Measurements from ENCODE around the gene HES5.
"Not testable (repeated sequence)": the region's sequence is repeated elsewhere in the genome, so short reads cannot be mapped to it uniquely, and the experiment has no call there.

HES5 gene

GRCh38 chr1:2529784-2530512 is at the start of gene HES5:
HES5 (minus strand) TSS chr1:2530263; CDS start chr1:2530164, 99 bp downstream.
- DNase-seq, result peak; percentile 32

GRCh38 chr1:2578758-2579118 is 48.7 kb upstream of the HES5 start:
- DNase-seq, result no peak

DNA sequence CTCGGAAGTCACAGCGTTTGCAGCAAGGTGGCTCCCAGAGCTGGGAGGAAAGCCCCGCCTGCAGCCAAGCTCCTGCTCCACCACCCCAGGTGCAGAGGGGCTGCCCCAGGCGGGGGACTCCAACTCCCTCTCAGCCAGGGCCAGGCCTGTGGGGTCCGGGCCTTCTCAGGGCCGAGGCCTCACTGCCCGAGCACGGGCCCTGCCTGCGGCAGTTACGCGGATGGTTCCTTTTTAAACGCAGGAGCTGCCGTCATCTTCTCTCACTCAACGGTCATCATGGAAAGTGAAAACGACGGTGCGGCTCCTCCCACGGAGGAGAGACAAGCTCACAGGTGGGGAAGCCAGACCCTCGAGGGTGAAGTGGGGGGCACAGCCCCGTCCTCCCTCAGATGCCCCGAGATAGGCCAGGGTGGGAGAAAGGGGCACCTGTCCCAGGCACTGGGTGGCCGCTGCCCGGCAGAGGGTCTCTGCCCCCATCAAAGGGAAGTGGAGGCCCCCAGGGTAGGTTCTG is 47.6 kb upstream of the HES5 start:
- not testable (repeated sequence) for DNase-seq

DNA sequence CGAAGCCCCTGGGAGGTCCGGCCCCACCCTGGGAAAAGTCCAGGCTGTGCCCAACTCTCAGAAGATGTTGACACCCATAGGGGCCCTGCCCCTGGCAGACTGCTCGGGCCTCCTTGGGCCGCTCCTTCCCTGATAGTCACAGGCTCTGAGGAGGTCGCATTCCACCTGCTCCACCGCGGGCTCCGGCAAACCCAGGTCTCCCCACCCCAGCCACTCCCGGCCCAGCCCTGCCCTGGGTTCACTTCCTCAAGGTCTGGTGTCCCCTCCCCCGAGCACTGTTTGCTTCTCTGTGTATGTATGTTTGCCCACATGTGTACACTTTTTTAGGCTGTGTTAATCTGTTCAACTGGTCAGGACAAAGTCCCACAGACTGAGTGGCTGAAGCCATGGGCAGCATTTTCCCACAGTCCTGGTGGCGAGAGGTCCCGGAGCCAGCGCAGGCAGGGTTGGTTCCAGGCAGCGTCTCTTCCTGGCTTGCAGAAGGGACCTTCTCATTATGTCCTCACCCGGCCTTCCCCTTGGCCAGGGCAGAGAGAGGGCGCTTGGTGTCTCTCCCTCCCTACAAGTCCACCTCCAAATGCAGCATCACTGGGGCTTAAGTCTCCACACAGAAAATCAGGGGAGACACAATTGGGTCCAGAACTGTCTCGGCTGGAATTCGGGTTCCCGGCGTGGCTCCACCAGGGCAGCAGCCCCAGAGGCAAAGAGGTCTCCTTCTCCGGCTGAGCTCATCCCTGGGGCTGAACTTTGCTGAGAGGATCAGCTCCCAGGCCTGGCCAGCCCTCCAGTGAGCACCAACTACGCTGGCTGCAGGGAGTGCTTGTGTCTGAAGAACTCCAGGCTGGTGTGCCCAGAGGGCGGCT is 46.0 kb upstream of the HES5 start:
- DNase-seq, result no peak

GRCh38 chr1:2574350-2574749 is 44.3 kb upstream of the HES5 start:
- DNase-seq, result no peak

DNA sequence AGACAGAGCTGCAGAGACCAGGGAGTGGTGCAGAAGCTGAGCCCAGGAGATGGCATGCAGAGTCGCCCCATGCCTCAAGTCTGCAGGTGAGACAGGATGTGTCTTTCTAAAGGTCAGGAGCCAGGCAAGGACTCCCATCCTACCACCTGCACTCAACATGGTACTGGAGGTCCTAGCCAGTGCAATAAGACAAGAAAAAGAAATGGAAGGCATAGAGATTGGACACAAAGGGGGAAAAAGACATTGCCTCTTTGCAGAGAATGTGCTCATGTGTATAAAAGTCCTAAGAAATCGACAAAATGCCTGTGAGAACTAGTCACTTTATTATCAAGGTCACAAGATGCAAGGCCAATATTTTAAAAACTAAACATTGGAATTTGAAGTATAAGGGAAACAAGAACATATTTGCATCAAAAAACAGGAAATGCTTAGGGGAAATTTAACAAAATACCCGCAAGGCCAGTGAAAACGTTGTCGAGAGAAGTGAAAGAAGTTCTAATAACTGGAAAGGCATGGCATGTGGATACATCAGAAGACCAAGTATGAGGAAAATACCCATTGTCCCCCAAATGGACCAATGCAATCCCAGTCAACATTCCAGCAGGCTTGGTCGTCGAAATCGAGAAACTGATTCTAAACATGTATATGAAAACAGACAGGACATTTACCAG is 43.3 kb upstream of the HES5 start:
- no peak for DNase-seq

- no peak for DNase-seq
Measured at GRCh38 chr1:2571348-2571747, 41.3 kb upstream of the HES5 start.

GRCh38 chr1:2570332-2570731 is 40.3 kb upstream of the HES5 start:
- DNase-seq, result no peak

DNA sequence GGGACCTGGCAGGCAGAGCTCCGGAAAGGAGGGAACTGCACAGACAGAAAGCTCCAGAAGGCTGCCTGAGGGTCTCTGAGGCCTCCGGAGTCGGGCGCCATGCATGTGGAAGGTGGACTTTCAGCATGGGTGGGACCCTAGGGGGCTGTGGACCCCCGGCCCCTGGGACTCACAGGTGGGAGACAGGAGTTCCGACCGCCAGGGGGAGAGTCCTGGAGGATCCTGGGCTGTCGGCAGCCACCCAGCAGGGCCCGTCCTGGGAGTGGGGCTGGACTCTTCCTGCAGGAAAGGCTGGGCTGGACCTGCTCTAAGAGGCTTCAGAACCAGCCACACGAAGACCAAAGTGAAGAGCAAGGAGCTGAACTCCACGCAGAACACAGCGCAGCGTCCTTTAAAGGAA is 39.6 kb upstream of the HES5 start:
- DNase-seq, result not testable (repeated sequence)

GRCh38 chr1:2569060-2569459 is 39.0 kb upstream of the HES5 start:
- no peak for DNase-seq

DNA sequence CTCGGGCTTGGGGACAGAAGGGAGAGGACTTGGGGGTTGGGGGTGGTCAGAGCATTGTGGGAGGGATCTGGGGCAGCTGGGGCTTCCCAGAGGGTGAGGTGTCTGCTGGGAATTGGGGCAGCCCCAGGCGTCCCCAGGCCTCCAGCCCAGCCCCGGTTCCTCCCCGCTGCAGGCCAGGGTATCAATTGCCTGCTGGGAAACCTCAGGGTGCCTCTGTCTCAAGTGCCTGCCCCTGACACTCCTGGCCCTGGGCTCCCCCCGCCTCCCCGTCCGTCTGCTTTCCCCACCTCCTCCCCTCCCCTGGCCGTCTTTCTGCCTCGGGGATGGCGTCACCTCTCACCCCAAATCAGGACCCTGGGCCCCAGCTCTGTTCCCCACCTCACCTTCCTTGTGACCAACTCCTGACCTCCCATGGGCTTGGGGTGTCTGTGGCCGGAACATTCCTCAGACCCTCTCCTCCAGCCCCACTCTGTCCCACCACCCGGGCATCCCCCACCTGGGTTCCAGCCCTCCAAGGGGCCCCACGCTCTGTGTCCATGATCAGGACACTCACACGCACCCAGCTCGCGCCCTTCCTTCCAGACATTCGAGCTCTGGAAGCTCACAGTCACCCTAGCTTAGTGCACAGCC is 38.2 kb upstream of the HES5 start:
- not testable (repeated sequence) for DNase-seq

DNA sequence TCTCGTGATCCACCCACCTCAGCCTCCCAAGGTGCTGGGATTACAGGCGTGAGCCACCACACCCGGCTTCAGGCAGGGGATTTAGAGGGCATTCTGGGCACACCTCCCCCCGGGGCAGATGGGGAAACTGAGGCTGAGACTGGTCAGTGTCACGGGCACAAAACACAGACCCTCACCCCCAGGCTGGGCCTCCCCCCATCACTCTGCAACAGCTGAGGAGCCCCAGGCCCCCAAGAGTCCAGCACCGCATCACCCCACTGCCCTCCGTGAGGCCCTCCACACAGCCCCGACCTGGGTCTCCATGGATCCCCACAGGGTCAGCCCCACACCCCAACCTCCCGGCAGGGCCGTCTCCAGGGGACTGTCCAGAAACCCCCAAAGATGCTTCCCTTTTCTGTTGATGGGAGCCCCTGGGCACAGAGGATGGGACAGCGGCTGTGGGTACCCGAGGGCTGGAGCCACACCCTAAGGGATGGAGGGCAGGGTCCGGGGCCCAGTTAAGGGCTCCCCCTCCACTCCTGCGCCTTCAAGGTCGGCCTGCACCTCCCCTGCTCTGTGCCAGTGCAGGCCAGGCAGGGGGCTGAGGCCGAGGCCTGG is 37.1 kb upstream of the HES5 start:
- no peak for DNase-seq

- no peak for DNase-seq
Measured at GRCh38 chr1:2566101-2567045, 36.3 kb upstream of the HES5 start.

GRCh38 chr1:2564815-2565374 is 34.8 kb upstream of the HES5 start:
- DNase-seq, result no peak

- no peak for DNase-seq
Measured at GRCh38 chr1:2564006-2564814, 34.1 kb upstream of the HES5 start.

DNA sequence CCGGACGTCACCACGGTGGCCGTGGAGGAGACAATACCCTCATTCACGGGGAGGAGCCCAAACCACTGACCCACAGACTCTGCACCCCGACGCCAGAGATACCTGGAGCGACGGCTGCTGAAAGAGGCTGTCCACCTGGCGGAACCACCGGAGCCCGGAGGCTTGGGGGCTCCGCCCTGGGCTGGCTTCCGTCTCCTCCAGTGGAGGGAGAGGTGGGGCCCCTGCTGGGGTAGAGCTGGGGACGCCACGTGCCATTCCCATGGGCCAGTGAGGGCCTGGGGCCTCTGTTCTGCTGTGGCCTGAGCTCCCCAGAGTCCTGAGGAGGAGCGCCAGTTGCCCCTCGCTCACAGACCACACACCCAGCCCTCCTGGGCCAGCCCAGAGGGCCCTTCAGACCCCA is 33.1 kb upstream of the HES5 start:
- DNase-seq, result no peak

- DNase-seq, result no peak
Measured at GRCh38 chr1:2561898-2562895, 32.1 kb upstream of the HES5 start.

DNA sequence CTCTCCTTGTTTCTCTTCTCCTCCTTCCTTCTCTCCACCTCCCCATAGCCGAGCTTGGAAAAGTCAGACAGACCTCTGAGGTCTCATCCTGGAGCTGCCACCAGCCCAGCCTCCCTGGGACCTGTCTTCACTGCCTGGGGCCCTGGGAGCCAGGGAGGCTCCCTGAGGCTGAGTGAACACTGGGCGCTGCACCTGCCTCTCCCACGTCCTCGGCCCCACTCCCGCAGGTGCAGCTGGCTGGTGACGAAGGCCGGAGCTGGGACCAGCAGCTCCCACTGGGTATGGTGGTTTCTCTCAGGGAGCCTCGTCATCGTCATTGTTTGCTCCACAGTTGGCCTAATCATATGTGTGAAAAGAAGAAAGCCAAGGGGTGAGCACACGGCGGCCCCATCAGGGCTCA is 31.4 kb upstream of the HES5 start:
- DNase-seq, result no peak

Data from NCI-H1105 (cell line).